Measurements from ENCODE around the gene ACVR1. TPM values are rescaled to one million over a fixed set of nuclear protein-coding genes. Genes with fewer than 3 reads are reported as not detected.

Gene ACVR1
- polyA plus RNA-seq, 1 donor: 19.3 TPM

- no peak for DNase-seq
Measured at GRCh38 chr2:157696036-157696435, 180.1 kb downstream of the ACVR1 start.

- DNase-seq: no peak
Measured at GRCh38 chr2:157692768-157693167, 183.4 kb downstream of the ACVR1 start.

GRCh38 chr2:157691695-157692094, 184.4 kb downstream of the ACVR1 start:
- DNase-seq: no peak

- no peak for DNase-seq
Measured at GRCh38 chr2:157691131-157691530, 185.0 kb downstream of the ACVR1 start.

Other genes with a start within 250 kb of the ACVR1 start
- gene ACVR1C, start 247.5 kb downstream of the ACVR1 start, polyA plus RNA-seq (ENCODE audit: insufficient read length): 0.19 TPM
- not detected for gene UPP2, start 225.5 kb upstream of the ACVR1 start, polyA plus RNA-seq (ENCODE audit: insufficient read length)

All from hindlimb muscle (tissue), 1 donor.